Activated CD4-positive, CD25-positive, alpha-beta regulatory T cell treated with anti-CD3 and anti-CD28 coated beads, Interleukin-2, amount 50 U/mL, for 24 hours (primary cell): ENCODE measurements around the gene ANKRD36.
A peak's percentile ranks its signal among the peaks of the same experiment; 100 is the strongest.
"Not testable (repeated sequence)": the region's sequence is repeated elsewhere in the genome, so short reads cannot be mapped to it uniquely, and the experiment has no call there.

Experiments used
- ATAC-seq, 2 donors: fragments of 150-1000 bp; cut with Tn5 transposase; one replicate each; pipeline ENCODE4 v1.10.0; 2021; ENCODE audit warnings: mild to moderate bottlenecking in 1 of 2, moderate library complexity in 1 of 2

ANKRD36 gene

DNA sequence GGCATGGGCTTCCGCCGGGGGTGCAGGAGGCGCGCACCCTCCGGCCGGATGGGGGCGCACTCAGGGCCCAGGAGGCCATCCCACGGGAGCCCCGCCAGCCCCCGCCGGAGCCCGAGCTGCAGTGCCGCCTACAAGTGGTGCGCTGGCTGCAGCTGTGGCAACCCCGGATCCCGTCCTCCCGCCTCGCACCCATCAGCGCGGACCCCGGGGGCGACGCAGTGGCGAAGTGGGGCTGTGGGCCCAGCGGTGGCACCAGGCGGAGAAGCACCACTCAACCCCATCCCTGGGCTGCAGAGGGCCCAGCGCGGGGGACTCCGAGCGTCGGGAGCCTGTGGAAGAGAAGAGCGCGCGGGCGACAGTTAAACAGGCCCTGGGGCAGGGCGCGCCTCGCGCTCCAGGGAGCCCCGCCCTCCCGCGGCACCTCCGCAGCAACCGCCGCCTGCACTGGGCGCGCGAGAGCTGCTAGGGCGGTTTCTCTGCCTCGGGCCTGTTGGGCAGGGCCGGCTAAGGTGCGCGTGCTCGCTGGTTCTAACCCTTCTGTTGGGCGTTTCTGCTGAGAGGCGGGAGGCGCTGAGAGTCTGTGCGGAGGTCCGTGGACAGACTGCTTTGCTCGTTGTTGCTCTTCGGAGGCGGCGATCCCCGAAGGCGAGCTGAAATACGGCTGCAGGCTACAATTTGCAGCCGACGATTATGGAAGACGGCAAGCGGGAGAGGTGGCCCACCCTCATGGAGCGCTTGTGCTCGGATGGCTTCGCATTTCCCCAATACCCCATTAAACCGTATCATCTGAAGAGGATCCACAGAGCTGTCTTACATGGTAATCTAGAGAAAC is at the start of gene ANKRD36:
ANKRD36 (plus strand) TSS at position 104 of the 832 bp plus-strand sequence; CDS start at position 691, 587 bp downstream.
- peak; percentile 95 to 96 for ATAC-seq

GRCh38 chr2:97066030-97066429 is 46.9 kb upstream of the ANKRD36 start:
- not testable (repeated sequence) for ATAC-seq

DNA sequence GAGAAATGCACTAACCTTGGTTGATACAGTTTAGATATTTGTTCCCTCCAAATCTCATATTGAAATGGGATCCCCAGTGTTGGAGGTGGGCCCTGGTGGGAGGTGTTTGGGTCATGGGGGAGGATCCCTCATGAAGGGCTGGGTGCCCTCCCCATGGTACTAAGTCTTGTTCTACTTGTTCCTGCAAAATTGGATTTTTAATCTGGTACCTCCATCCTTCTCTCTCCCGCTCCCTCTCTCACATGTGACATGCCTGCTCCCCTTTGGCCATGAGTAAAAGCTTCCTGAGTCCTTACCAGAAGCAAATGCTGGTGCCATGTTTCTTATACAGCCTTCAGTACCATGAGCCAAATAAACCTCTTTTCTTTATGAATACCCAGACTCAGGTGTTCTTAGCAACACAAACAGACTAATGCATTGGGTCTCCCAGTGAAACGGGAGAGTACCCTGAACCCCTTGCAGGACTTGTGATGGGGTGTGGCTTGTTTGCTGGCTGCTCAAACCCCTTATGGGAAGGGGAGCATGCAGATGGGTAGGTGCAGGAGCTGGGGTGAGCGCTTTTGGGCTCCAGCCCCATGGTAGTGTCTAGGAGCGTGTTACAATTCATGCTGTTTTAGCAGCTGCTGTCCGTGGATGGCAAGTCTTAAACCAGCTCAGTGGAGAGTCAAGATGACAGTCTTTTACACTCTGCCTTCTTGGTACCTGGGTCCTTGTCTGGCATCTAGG is 45.5 kb upstream of the ANKRD36 start:
- ATAC-seq: no peak

GRCh38 chr2:97068074-97068473 is 44.9 kb upstream of the ANKRD36 start:
- no peak for ATAC-seq

DNA sequence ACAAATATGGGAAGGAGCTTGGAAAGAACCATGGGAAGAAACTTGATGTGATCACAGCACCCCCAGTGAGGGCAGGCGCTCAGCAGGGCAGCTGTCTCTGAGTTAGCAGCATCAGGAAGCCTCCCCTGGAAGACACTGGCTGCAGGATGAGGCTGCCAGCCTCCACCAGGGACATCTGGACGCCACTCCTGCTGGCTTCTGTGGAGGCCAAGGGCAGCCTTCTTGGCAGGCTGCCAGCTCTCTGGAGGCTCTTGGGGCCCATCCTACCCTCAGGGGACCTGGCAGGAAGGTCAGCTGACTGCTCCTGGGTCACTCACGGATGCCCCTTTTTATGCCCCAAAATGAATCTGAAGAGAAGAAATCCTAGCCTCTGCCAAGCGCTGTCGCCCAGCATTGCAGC is 44.2 kb upstream of the ANKRD36 start:
- not testable (repeated sequence) for ATAC-seq

GRCh38 chr2:97070915-97071314 is 42.0 kb upstream of the ANKRD36 start:
- not testable (repeated sequence) for ATAC-seq

DNA sequence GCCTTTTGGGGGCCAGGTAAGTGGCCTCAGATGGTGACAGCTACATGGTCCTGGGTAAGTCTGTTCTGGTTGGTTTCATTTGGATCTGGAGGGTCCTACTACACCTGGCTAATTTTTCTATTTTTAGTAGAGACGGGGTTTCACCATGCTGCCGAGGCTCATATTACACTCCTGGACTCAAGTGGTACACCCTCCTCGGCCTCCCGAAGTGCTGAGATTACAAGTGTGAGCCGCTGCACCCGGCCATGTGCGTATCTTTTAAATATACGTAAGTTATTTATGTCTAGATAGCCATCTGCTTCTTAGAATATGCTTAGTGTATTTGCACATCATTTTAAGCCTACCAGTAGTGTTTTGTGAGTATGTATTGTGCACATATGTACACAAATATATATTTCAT is 35.7 kb upstream of the ANKRD36 start:
- ATAC-seq: not testable (repeated sequence)

GRCh38 chr2:97080855-97081254 is 32.1 kb upstream of the ANKRD36 start:
- ATAC-seq: not testable (repeated sequence)

DNA sequence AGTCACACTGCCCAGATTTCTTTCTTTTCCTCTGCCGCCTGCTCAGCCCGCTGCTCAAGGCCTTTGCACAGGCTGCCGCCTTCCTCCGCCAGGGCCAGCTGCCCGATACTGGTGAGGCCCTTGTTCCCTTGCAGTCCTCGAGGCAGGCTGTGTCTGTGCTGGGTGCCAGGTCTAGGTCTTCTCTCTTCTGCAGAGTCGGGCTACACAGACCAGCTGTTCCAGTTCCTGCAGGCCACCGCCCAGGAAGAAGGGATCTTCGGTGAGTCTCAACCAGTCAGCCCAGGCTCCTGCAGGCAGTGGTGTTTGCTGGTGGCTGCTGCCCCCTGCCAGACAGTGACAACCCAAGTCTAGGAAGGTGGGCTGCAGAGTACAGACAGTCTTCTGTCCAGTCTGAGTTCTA is 30.7 kb upstream of the ANKRD36 start:
- not testable (repeated sequence) for ATAC-seq

DNA sequence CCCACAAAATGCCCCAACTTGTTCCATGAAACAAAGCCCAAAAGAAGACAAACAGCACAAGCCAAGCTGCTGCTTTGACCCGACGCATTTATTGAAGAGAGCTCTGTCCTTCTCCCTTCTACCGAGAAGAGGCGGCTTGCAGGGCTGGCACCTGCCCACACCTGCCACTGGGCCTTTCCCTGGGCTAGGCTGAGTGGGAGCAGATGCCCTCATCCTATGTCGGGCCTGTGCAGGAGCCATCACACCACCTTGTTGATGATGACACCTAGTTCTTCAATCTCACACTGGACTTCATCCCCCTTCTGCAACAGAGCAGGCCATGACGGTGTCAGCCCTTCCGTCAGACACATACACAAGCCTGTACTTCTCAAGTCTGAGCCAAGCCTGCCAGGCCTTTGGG is 29.4 kb upstream of the ANKRD36 start:
- ATAC-seq: not testable (repeated sequence)

DNA sequence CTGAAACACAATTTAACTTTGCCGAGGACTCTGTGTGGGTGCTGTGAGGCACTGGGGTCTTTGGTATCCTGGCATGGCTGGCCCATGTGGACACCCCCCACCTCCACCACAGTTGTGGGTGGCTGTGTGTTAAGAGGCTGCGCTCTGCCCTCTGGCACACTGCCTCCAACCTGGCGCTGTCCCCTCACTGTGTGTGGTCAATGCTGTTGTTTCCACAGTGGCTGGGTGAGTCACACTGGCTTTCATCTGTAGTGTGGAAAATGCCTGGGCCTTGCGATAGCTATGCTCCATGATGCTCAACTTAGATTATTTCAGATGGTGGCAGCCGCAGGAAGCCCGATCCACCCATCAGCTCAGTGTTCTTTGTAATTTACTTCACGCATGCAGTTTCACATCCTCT is 27.9 kb upstream of the ANKRD36 start:
- not testable (repeated sequence) for ATAC-seq

GRCh38 chr2:97088706-97089105 is 24.2 kb upstream of the ANKRD36 start:
- ATAC-seq: not testable (repeated sequence)

GRCh38 chr2:97092946-97093345 is 20.0 kb upstream of the ANKRD36 start:
- not testable (repeated sequence) for ATAC-seq

DNA sequence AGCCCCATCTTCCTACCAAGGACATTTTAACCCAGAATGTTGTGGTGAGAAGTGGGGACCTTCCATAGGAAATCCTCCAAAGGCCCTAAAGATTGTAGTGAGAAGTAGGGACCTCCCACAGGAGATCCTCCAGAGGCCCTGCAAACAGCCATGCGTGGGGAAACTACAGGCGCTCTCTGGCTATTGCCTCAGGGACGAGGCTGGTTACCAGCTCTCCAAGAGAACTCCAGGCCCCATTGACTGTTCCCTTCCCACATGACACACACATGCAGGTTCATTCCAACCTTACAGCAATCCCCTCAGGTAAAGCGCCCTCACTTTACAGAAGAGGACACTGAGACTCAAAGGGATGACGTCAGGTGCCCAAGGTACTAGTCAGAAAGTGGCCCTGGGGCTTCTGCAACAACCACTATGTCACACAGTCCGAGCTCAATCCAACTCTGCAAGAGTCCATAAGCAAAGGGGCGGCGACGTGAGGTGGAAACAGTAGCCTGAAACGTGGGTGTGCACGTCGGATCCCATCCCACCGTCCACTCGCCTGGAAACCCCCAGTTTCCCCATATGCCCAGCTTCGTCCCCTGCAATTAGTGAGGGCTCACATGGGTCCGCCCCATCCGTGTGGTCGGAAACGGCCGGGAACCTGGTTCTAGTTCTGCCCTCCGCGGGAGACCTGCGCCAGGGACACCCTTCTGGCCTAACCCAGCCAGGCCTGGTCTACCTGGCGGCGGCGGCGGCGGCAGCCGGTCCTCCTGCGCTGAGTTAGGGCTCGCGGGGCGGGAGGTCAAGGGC is 18.8 kb upstream of the ANKRD36 start:
- peak; percentile 2 to 13 for ATAC-seq

DNA sequence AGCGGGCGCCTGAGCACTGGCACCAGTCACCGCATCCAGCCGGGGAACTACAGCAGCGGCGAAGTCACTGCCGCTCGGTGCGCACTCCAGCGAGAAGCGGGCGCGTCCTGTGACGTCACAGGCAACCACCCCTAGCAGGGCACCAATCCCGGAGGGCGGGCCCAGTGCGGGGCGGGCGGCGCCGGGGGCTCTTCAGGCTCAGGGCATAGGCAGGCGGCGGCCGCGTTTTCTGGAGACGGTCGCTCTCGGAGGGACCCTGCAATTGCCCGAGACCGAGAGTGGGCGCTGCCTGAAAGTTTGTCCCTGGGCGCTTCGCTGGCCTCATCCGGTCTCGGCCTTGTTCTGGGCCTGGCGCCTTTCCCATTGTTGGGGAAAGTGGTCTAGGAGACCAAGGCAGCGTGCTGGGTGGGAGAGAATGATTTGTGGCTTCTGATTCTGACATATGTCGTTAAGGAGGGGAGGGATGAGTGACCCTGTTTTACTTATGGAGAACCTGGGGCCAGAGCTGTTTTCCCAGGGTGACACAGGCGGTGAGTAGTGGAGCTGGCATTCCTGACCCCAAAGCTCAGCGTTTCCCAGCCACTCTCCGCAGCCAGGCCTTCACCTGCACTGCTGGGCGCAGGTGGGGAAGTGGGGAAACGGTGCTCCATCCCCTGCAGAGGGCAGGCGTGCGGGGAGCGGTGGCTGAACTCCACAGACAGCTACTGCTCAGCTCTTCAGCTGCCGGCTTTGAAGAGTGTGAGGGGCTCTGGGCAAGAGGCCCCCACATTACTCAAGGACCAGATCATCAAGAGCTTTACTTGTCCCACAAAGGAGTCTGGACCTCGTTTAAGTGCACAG is 18.0 kb upstream of the ANKRD36 start, which contains the start of gene FAHD2B:
FAHD2B (minus strand) TSS at position 111 of the 840 bp plus-strand sequence. CDS start 3,176 bp downstream, outside the sequence.
- peak; percentile 97 for ATAC-seq

DNA sequence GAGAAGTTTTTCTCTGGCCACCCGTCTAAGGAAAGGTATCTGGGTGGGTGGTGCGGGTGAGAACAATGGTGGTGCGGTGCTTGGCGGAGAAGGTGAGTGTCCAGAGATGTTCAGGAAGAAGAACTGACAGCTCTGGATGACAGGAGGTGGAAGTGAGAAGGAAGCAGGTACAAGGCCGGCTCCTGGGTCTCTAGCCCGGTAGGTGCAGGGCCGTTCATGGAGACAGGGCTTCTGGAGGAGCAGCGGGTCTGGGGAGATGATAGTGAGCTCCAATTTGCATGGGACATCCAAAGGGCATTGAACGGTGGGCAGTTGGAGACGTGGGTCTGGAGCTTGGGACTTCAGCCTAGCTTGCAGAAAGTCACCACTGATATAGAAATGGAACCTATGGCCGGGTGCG is 17.3 kb upstream of the ANKRD36 start:
- ATAC-seq: no peak

GRCh38 chr2:97098786-97099372 is 14.1 kb upstream of the ANKRD36 start:
- not testable (repeated sequence) for ATAC-seq

DNA sequence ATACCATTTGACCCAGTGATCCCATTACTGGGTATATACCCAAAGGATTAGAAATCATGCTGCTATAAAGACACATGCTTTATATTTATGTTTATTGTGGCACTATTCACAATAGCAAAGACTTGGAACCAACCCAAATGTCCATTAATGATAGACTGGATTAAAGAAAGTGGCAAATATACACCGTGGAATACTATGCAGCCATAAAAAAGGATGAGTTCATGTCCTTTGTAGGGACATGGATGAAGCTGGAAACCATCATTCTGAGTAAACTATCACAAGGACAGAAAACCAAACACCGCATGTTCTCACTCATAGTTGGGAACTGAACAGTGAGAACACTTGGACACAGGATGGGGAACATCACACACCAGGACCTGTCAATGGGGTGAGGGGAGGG is 6.1 kb upstream of the ANKRD36 start:
- not testable (repeated sequence) for ATAC-seq

DNA sequence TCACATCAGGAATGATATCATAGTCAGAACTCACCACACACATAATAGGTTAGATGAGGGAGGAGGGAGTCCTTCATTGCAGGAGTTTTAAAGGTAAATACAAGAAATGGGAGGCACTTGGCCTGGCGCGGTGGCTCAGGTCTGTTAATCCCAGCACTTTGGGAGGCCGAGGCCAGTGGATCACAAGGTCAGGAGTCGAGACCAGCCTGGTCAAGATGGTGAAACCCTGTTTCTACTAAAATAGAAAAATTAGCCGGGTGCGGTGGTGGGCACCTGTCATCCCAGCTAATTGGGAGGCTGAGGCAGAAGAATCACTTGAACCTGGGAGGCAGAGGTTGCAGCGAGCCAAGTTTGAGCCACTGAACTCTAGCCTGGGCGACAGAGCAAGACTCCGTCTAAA is 1.7 kb upstream of the ANKRD36 start:
- not testable (repeated sequence) for ATAC-seq

DNA sequence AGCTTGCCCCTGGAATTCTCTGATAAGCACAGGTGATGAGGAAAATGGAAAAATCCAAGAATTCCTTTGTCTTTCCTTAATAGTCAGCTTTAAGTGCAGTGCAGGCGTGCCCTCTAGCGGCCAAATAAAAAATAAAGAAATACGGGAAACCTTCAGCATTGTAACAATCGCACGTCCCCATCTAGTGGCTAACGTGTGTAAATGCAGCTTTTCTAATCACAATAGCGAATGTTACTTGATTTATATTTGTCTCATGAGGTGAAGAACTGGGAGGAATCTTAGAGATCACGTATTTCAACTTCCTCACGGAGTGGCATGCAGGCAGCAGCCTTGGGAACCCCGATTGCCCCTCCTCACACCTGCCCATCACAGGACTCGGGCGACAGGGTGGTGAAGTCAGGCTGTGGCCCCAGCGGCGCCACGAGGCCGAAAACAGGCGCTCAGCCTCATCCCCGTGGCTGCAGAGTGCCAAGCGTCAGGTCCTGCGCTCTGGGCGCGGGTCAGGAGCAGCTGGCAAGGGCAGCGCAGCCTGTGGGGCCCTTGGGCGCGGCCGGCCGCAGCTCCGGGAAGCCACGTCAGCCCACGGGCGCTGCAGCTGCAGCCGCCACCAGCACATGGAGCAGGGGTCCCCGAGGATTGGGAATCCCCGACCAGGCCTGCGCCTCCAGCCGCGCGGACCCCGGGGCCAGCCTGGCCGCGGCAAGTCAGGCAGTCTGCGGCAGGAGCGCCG is 468 bp upstream of the ANKRD36 start:
- ATAC-seq: peak; percentile 48 to 55

- ATAC-seq: peak in 1 of 2 donors; percentile 4
Observed at GRCh38 chr2:97113882-97114255, 916 bp downstream of the ANKRD36 start.
